K562 (cell line): ENCODE results near the gene IL37. TPM values are rescaled to one million over a fixed set of nuclear protein-coding genes. Genes with fewer than 3 reads are reported as not detected.

Experiments used
- CBFA2T2 ChIP-seq: fragments of 450-650 bp; conservative IDR thresholded peaks from 2 replicates; pipeline ENCODE4 v1.6.1; 2017; ENCODE audit warnings: mild to moderate bottlenecking
- CBX1 ChIP-seq: sonication (generic); IDR thresholded peaks from 2 replicates; pipeline ENCODE4 v1.6.1; 2016; ENCODE audit warnings: antibody characterized with exemption, low read depth, mild to moderate bottlenecking
- E2F5 ChIP-seq: sonication (generic); formaldehyde crosslinking; IDR thresholded peaks from 2 replicates; pipeline ENCODE4 v1.8.0; 2022; ENCODE audit warnings: mild to moderate bottlenecking, missing genetic modification reagents
- EWSR1 ChIP-seq: fragments of 450-650 bp; IDR thresholded peaks from 2 replicates; pipeline ENCODE4 v1.6.1; 2018; ENCODE audit warnings: borderline replicate concordance, mild to moderate bottlenecking, low read depth, moderate library complexity; ENCODE audit not compliant: partially characterized antibody
- HMBOX1 ChIP-seq: sonication (generic); IDR thresholded peaks from 2 replicates; pipeline ENCODE4 v1.6.1; 2016
- MTA3 ChIP-seq: fragments of 450-650 bp; formaldehyde crosslinking; IDR thresholded peaks from 2 replicates; pipeline ENCODE4 v1.6.1; 2017; ENCODE audit warnings: mild to moderate bottlenecking, borderline replicate concordance
- NFATC3 ChIP-seq: fragments of 450-650 bp; IDR thresholded peaks from 2 replicates; pipeline ENCODE4 v1.6.1; 2017; ENCODE audit warnings: mild to moderate bottlenecking
- POLR2G ChIP-seq: fragments of 200-400 bp; formaldehyde crosslinking; IDR thresholded peaks from 2 replicates; pipeline ENCODE4 v1.6.1; 2017; ENCODE audit warnings: low read depth, mild to moderate bottlenecking, antibody characterized with exemption, low read length, moderate library complexity
- POLR3G ChIP-seq: IDR thresholded peaks from 2 replicates; pipeline ENCODE4 v1.6.1; 2011; ENCODE audit not compliant: insufficient read length, insufficient replicate concordance; ENCODE audit errors: extremely low read depth
- SLC30A9 ChIP-seq: fragments of 250-450 bp; sonication (Bioruptor Pico); IDR thresholded peaks from 2 replicates; pipeline ENCODE4 v1.8.0; 2022; ENCODE audit warnings: mild to moderate bottlenecking, moderate library complexity
- TCF7 ChIP-seq: sonication (generic); IDR thresholded peaks from 2 replicates; pipeline ENCODE4 v1.6.1; 2016; ENCODE audit warnings: antibody characterized with exemption, borderline replicate concordance
- TEAD4 ChIP-seq, 2 experiments: sonication (generic) in 1 of 2; formaldehyde crosslinking in 1 of 2; IDR thresholded peaks; 2 replicates each; pipeline versions ENCODE4 v1.6.1 to v1.8.0; 2012 to 2022; ENCODE audit warnings: borderline replicate concordance in 1 of 2, inconsistent platforms in 1 of 2, low read length in 1 of 2, mild to moderate bottlenecking in 1 of 2, missing genetic modification reagents in 1 of 2
- ZBTB17 ChIP-seq: fragments of 450-650 bp; formaldehyde crosslinking; IDR thresholded peaks from 2 replicates; pipeline ENCODE4 v1.4.0; 2020; ENCODE audit warnings: mild to moderate bottlenecking
- ZBTB40 ChIP-seq, 2 experiments: fragments of 450-650 bp in 1 of 2; sonication (generic) in 1 of 2; formaldehyde crosslinking in 1 of 2; IDR thresholded peaks; 2 replicates each; pipeline versions ENCODE4 v1.7.1 to v1.9.0; 2016 to 2022; ENCODE audit warnings: inconsistent platforms in 1 of 2, mild to moderate bottlenecking in 1 of 2, missing genetic modification reagents in 1 of 2
- ZNF263 ChIP-seq: sonication (generic); formaldehyde crosslinking; IDR thresholded peaks from 2 replicates; pipeline ENCODE4 v1.8.0; 2022; ENCODE audit warnings: mild to moderate bottlenecking, missing genetic modification reagents, borderline replicate concordance
- ZNF347 ChIP-seq: fragments of 450-650 bp; formaldehyde crosslinking; IDR thresholded peaks from 2 replicates; pipeline ENCODE4 v1.4.0; 2020; ENCODE audit warnings: low read depth, mild to moderate bottlenecking, moderate library complexity
- polyA plus RNA-seq, 8 experiments: library from polyadenylated mRNA; depleted of rRNA in 4 of 8; stranded (reverse) in 5 of 8; unstranded in 3 of 8; fragments of >200 nt; fragmentation: Nextera tagmentation in 2 of 8; fragmentation: Illumina TruSeq in 1 of 8; extraction: Ambion mirVana in 2 of 8; extraction: Trizol in 1 of 8; gene quantifications; 2 replicates each; pipeline versions ENCODE4 v1.2.1 to v1.2.3, GENCODE V29; 2011 to 2014; ENCODE audit warnings: inconsistent platforms in 1 of 8, missing spikeins in 1 of 8
- total RNA-seq, 7 experiments: library from RNA; depleted of rRNA in 6 of 7; stranded (reverse); fragments of >200 nt in 6 of 7; fragmentation: Illumina TruSeq in 2 of 7; extraction: Trizol in 2 of 7; gene quantifications; 2 replicates each; pipeline versions ENCODE4 v1.2.1 to v1.2.3, GENCODE V29; 2011 to 2021; ENCODE audit warnings: low replicate concordance in 1 of 7

Gene IL37
- total and polyA plus RNA-seq, 9 of the 15 experiments (the other 6 are each of a cell fraction or from before 2014, with no cell fraction given), result not detected

- TF ChIP-seq CBX1 (no peak), E2F5 (no peak), CBFA2T2 (peak; percentile 81), ZNF347 (CRISPR knock-in tag) (no peak), NFATC3 (no peak), ZBTB40 (IDR thresholded peaks at IDR 0.05) (no peak), ZBTB40 (CRISPR knock-in tag; IDR thresholded peaks at IDR 0.05) (no peak), ZBTB17 (CRISPR knock-in tag) (no peak), MTA3 (no peak), TCF7 (no peak), POLR3G (no peak), HMBOX1 (peak; percentile 92), SLC30A9 (CRISPR knock-in tag) (no peak), TEAD4 (IDR thresholded peaks at IDR 0.05; ENCODE audit: low read length) (peak; percentile 31; the same call in 1 of the 2 replicates), TEAD4 (CRISPR knock-in tag; IDR thresholded peaks at IDR 0.05; ENCODE audit: borderline replicate concordance) (no peak), EWSR1 (no peak), ZNF263 (CRISPR knock-in tag) (no peak), POLR2G (no peak)
These were observed 29.6 kb upstream of the IL37 start (continued) for GRCh38 chr2:112881217-112881985.
